GM23338 (cell line): ENCODE data around the gene SCN2B. TPM values are rescaled to one million over a fixed set of nuclear protein-coding genes. Genes with fewer than 3 reads are reported as not detected.
A peak's percentile ranks its signal among the peaks of the same experiment; 100 is the strongest.

Experiments
- ATAC-seq: fragments of 200-7000 bp; cut with Tn5 transposase; 3 replicates; pipeline ENCODE4 v1.9.1; 2020
- DNase-seq: peaks from one replicate; pipeline ENCODE4 v3.0.0-alpha.2; 2015; ENCODE audit warnings: low spot score
- H2AFZ ChIP-seq: fragments of 200-600 bp; sonication (generic); 2 replicates; pipeline ENCODE4 v1.8.0; 2016; ENCODE audit warnings: antibody characterized with exemption, mild to moderate bottlenecking, moderate library complexity
- H3F3A ChIP-seq: fragments of 200-600 bp; sonication (generic); replicated peaks from 2 replicates; pipeline ENCODE4 v1.8.0; 2017; ENCODE audit warnings: antibody characterized with exemption, mixed run types, low read depth
- H3K27ac ChIP-seq: fragments of 200-600 bp; sonication (generic); 2 replicates; pipeline ENCODE4 v1.6.1; 2016; ENCODE audit warnings: low read depth
- H3K27me3 ChIP-seq: fragments of 200-600 bp; sonication (generic); 2 replicates; pipeline ENCODE4 v1.8.0; 2016; ENCODE audit warnings: mild to moderate bottlenecking, mixed run types, moderate library complexity; ENCODE audit not compliant: insufficient read depth
- H3K36me3 ChIP-seq: fragments of 200-600 bp; sonication (generic); 2 replicates; pipeline ENCODE4 v1.8.0; 2016; ENCODE audit warnings: mild to moderate bottlenecking; ENCODE audit not compliant: insufficient read depth
- H3K4me1 ChIP-seq: fragments of 200-600 bp; sonication (generic); 2 replicates; pipeline ENCODE4 v1.8.0; 2016; ENCODE audit warnings: mild to moderate bottlenecking, moderate library complexity; ENCODE audit not compliant: insufficient read depth
- H3K4me2 ChIP-seq: fragments of 200-600 bp; sonication (generic); 2 replicates; pipeline ENCODE4 v1.7.1; 2017; ENCODE audit warnings: mixed run types
- H3K4me3 ChIP-seq: fragments of 200-600 bp; sonication (generic); 2 replicates; pipeline ENCODE4 v1.6.1; 2016; ENCODE audit warnings: mixed run types
- H3K79me2 ChIP-seq: fragments of 200-600 bp; sonication (generic); replicated peaks from 2 replicates; pipeline ENCODE4 v1.8.0; 2017; ENCODE audit warnings: mild to moderate bottlenecking; ENCODE audit not compliant: insufficient read depth
- H3K9me2 ChIP-seq: fragments of 200-600 bp; sonication (generic); 2 replicates; pipeline ENCODE4 v1.8.0; 2017; ENCODE audit not compliant: insufficient read depth
- H4K20me1 ChIP-seq: fragments of 200-600 bp; sonication (generic); replicated peaks from 2 replicates; pipeline ENCODE4 v1.8.0; 2017; ENCODE audit warnings: mild to moderate bottlenecking; ENCODE audit not compliant: insufficient read depth
- H3K27ac Mint-ChIP-seq: 2 replicates; pipeline ENCODE4 v1.8.0; 2020; ENCODE audit warnings: inconsistent platforms, mild to moderate bottlenecking, moderate library complexity, mixed read lengths
- H3K27me3 Mint-ChIP-seq: 3 replicates; pipeline ENCODE4 v1.8.0; 2022; ENCODE audit warnings: low read depth, mild to moderate bottlenecking, moderate library complexity, mixed read lengths, inconsistent platforms; ENCODE audit not compliant: insufficient read depth, poor library complexity
- H3K36me3 Mint-ChIP-seq: 3 replicates; pipeline ENCODE4 v1.8.0; 2021; ENCODE audit warnings: low read depth, mild to moderate bottlenecking, inconsistent platforms, moderate library complexity, mixed read lengths
- H3K4me1 Mint-ChIP-seq: 3 replicates; pipeline ENCODE4 v1.8.0; 2020; ENCODE audit warnings: mild to moderate bottlenecking, inconsistent platforms, mixed read lengths
- H3K4me3 Mint-ChIP-seq: 3 replicates; pipeline ENCODE4 v1.8.0; 2021; ENCODE audit warnings: moderate library complexity, mild to moderate bottlenecking, inconsistent platforms, mixed read lengths
- H3K9me3 Mint-ChIP-seq: 3 replicates; pipeline ENCODE4 v1.8.0; 2020; ENCODE audit warnings: moderate library complexity, mild to moderate bottlenecking, inconsistent platforms, mixed read lengths
- CREB1 ChIP-seq: fragments of 250-450 bp; sonication (Bioruptor Pico); IDR thresholded peaks from 2 replicates; pipeline ENCODE4 v1.5.0; 2020; ENCODE audit warnings: low read depth, mild to moderate bottlenecking, moderate library complexity
- CTCF ChIP-seq, 2 experiments: fragments of 200-600 bp in 1 of 2; sonication (generic) in 1 of 2; conservative IDR thresholded peaks; 2 replicates each; pipeline versions ENCODE4 v1.5.1 to v1.6.1; 2016 to 2017; ENCODE audit warnings: antibody characterized with exemption in 2 of 2, low read depth in 2 of 2, mild to moderate bottlenecking in 2 of 2, moderate library complexity in 1 of 2
- EZH2 ChIP-seq: fragments of 200-600 bp; sonication (generic); IDR thresholded peaks from one replicate; pipeline ENCODE4 v1.8.0; 2017; ENCODE audit warnings: antibody characterized with exemption, mild to moderate bottlenecking, low read depth; ENCODE audit not compliant: unreplicated experiment
- EZH2phosphoT487 ChIP-seq: fragments of 200-600 bp; sonication (generic); IDR thresholded peaks from one replicate; pipeline ENCODE4 v1.8.1; 2018; ENCODE audit warnings: antibody characterized with exemption; ENCODE audit not compliant: unreplicated experiment
- JUNB ChIP-seq: IDR thresholded peaks from one replicate; pipeline ENCODE4 v1.6.1; 2016; ENCODE audit warnings: antibody characterized with exemption; ENCODE audit not compliant: unreplicated experiment
- NANOG ChIP-seq: IDR thresholded peaks from 2 replicates; pipeline ENCODE4 v1.6.1; 2016; ENCODE audit warnings: antibody characterized with exemption, borderline replicate concordance
- POLR2AphosphoS5 ChIP-seq: IDR thresholded peaks from 2 replicates; pipeline ENCODE4 v1.6.1; 2016; ENCODE audit warnings: antibody characterized with exemption, low read depth
- REST ChIP-seq: IDR thresholded peaks from one replicate; pipeline ENCODE4 v1.6.1; 2018; ENCODE audit warnings: antibody characterized with exemption; ENCODE audit not compliant: unreplicated experiment
- ZNF114 ChIP-seq: fragments of 250-450 bp; sonication (Bioruptor Pico); IDR thresholded peaks from 2 replicates; pipeline ENCODE4 v1.5.0; 2020; ENCODE audit warnings: mild to moderate bottlenecking, moderate library complexity
- ZNF462 ChIP-seq: fragments of 250-450 bp; sonication (Bioruptor Pico); IDR thresholded peaks from 2 replicates; pipeline ENCODE4 v1.5.0; 2020; ENCODE audit warnings: mild to moderate bottlenecking, moderate library complexity
- polyA plus RNA-seq: library from polyadenylated mRNA; unstranded; fragments of >200 nt; fragmentation: Nextera tagmentation; extraction: Ambion mirVana; gene quantifications from 2 replicates; pipeline ENCODE4 v1.2.1, GENCODE V29; 2016
- total RNA-seq: library from RNA; depleted of rRNA; stranded (reverse); fragments of >200 nt; shearing (Covaris generic); gene quantifications from 2 replicates; pipeline ENCODE4 v1.2.3, GENCODE V29; 2014

Gene SCN2B
- total and polyA plus RNA-seq, 2 experiments from 2014 or later = 0.03 TPM; not detected in 1

DNA sequence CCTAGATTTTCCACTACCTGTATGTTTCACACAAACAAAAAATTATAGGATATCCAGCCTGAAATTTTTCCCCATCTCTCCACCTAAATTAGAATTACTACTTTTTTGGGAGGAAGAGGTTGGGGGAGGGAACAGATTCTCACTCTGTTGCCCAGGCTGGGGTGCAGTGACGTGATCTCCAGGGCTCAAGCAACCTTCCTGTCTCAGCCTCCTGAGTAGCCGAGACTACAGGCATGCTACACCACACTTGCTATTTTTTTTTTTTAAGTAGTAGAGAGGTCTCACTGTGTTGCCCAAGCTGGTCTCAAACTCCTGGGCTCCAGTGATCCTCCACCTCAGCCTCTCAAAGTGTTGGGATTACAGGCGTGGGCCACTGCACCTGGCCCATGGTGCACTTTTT lies 38.8 kb upstream of the SCN2B start:
- TF ChIP-seq JUNB (no peak), EZH2phosphoT487 (no peak), POLR2AphosphoS5 (no peak), CREB1 (CRISPR knock-in tag) (no peak), EZH2 (no peak), NANOG (no peak), CTCF (conservative IDR thresholded peaks at IDR 0.05; ENCODE audit: low read depth in 2 of 2) (no peak)
- H3K9me3 Mint-ChIP-seq = no peaks in the 10 kb centered on the region
- Histone ChIP-seq H3F3A (no peaks in the 10 kb centered on the region), H3K4me3 (no peak overlapping the region), H3K9me2 (peaks cover 4% of the 10 kb centered on the region; the same call in 1 of the 2 replicates), H3K4me1 (peaks cover 43% of the 10 kb centered on the region), H3K27me3 (no peaks in the 10 kb centered on the region), H2AFZ (no peak overlapping the region), H3K79me2 (no peaks in the 10 kb centered on the region), H3K4me2 (no peak overlapping the region), H3K36me3 (no peaks in the 10 kb centered on the region), H3K27ac (no peak overlapping the region), H4K20me1 (no peaks in the 10 kb centered on the region)
- DNase-seq (no peak), ATAC-seq (no peak)
- H3K4me1 Mint-ChIP-seq = peaks cover 46% of the 10 kb centered on the region
- H3K27ac Mint-ChIP-seq = no peak overlapping the region
- no peak overlapping the region for H3K4me3 Mint-ChIP-seq
- H3K27me3 Mint-ChIP-seq = peaks cover 10% of the 10 kb centered on the region
- no peaks in the 10 kb centered on the region for H3K36me3 Mint-ChIP-seq

GRCh38 chr11:118214210-118214914 lies 37.9 kb upstream of the SCN2B start:
- Mint-ChIP-seq H3K9me3 (no peaks in the 10 kb centered on the region), H3K36me3 (no peaks in the 10 kb centered on the region), H3K4me1 (peaks cover 47% of the 10 kb centered on the region), H3K27ac (no peak overlapping the region; the same call in 1 of the 2 replicates), H3K27me3 (peaks cover 12% of the 10 kb centered on the region), H3K4me3 (no peak overlapping the region)
- ATAC-seq (no peak), DNase-seq (no peak)
- no peak overlapping the region for H3K4me2 ChIP-seq
- no peaks in the 10 kb centered on the region for H3F3A ChIP-seq
- no peaks in the 10 kb centered on the region for H3K79me2 ChIP-seq
- H4K20me1 ChIP-seq = no peaks in the 10 kb centered on the region
- peaks cover 4% of the 10 kb centered on the region; the same call in 1 of the 2 replicates for H3K9me2 ChIP-seq
- H3K36me3 ChIP-seq = no peaks in the 10 kb centered on the region
- no peaks in the 10 kb centered on the region for H3K27me3 ChIP-seq
- peak overlapping the region; percentile 87; the same call in 1 of the 2 replicates for H2AFZ ChIP-seq
- no peak overlapping the region for H3K4me3 ChIP-seq
- H3K27ac ChIP-seq = no peak overlapping the region; the same call in 1 of the 2 replicates
- H3K4me1 ChIP-seq = peaks cover 48% of the 10 kb centered on the region
- TF ChIP-seq ZNF462 (CRISPR knock-in tag) (no peak), REST (no peak), ZNF114 (CRISPR knock-in tag) (no peak), NANOG (no peak), EZH2 (no peak)
